Mesenchymal stem cell (in vitro differentiated cells and primary cell): ENCODE data around the gene PGAP1.

Source experiments
- DNase-seq: peaks from one replicate; pipeline ENCODE4 v3.0.0-alpha.2; 2013
- H2AFZ ChIP-seq: one replicate; pipeline ENCODE4 v1.6.1; 2013; ENCODE audit warnings: low read depth, mild to moderate bottlenecking, control low read depth, inconsistent platforms, low read length, moderate library complexity
- H2AK5ac ChIP-seq: 2 replicates; pipeline ENCODE4 v1.6.1; 2013; ENCODE audit warnings: low read length, moderate library complexity, mild to moderate bottlenecking, inconsistent platforms; ENCODE audit not compliant: severe bottlenecking
- H2BK120ac ChIP-seq: one replicate; pipeline ENCODE4 v1.6.1; 2013; ENCODE audit warnings: low read depth, mild to moderate bottlenecking, inconsistent platforms, low read length, moderate library complexity
- H2BK12ac ChIP-seq, 2 experiments: one replicate each; pipeline ENCODE4 v1.6.1; 2013; ENCODE audit warnings: inconsistent platforms in 2 of 2, low read length in 2 of 2, mild to moderate bottlenecking in 2 of 2, moderate library complexity in 2 of 2, control low read depth in 1 of 2
- H2BK15ac ChIP-seq: one replicate; pipeline ENCODE4 v1.6.1; 2013; ENCODE audit warnings: mild to moderate bottlenecking, low read depth, inconsistent platforms; ENCODE audit not compliant: poor library complexity, severe bottlenecking
- H2BK5ac ChIP-seq: 2 replicates; pipeline ENCODE4 v1.6.1; 2013; ENCODE audit warnings: low read depth, mild to moderate bottlenecking, low read length, control low read depth, inconsistent platforms; ENCODE audit not compliant: poor library complexity, severe bottlenecking
- H3K14ac ChIP-seq, 2 experiments: one replicate each; pipeline ENCODE4 v1.6.1; 2013; ENCODE audit warnings: inconsistent platforms in 2 of 2, low read length in 2 of 2, control low read depth in 1 of 2, mild to moderate bottlenecking in 1 of 2, moderate library complexity in 1 of 2
- H3K18ac ChIP-seq, 2 experiments: one replicate each; pipeline ENCODE4 v1.6.1; 2013; ENCODE audit warnings: inconsistent platforms in 2 of 2, low read length in 2 of 2, control low read depth in 1 of 2, low read depth in 1 of 2, mild to moderate bottlenecking in 1 of 2
- H3K23ac ChIP-seq, 2 experiments: one replicate each; pipeline ENCODE4 v1.6.1; 2013; ENCODE audit warnings: inconsistent platforms in 2 of 2, low read length in 2 of 2, mild to moderate bottlenecking in 2 of 2, moderate library complexity in 2 of 2, control low read depth in 1 of 2
- H3K27ac ChIP-seq: 2 replicates; pipeline ENCODE4 v1.5.1; 2013; ENCODE audit warnings: mild to moderate bottlenecking, moderate library complexity, low read length, control low read depth, inconsistent platforms; ENCODE audit not compliant: poor library complexity, severe bottlenecking
- H3K27me3 ChIP-seq, 2 experiments: 2 replicates each; pipeline versions ENCODE4 v1.6.1 to v1.7.0; 2013; ENCODE audit warnings: low read length in 2 of 2, mild to moderate bottlenecking in 2 of 2, moderate library complexity in 2 of 2, control low read depth in 1 of 2, inconsistent platforms in 1 of 2; ENCODE audit not compliant: control insufficient read depth in 1 of 2, insufficient read depth in 1 of 2
- H3K36me3 ChIP-seq, 2 experiments: 2 replicates each; pipeline versions ENCODE4 v1.6.1 to v1.7.0; 2013; ENCODE audit warnings: low read length in 2 of 2, control low read depth in 1 of 2, inconsistent platforms in 1 of 2, low read depth in 1 of 2, mild to moderate bottlenecking in 1 of 2; ENCODE audit not compliant: insufficient read depth in 2 of 2, control insufficient read depth in 1 of 2
- H3K4ac ChIP-seq, 2 experiments: one replicate each; pipeline ENCODE4 v1.6.1; 2013; ENCODE audit warnings: inconsistent platforms in 2 of 2, low read length in 2 of 2, mild to moderate bottlenecking in 2 of 2, moderate library complexity in 2 of 2, control low read depth in 1 of 2, low read depth in 1 of 2
- H3K4me1 ChIP-seq: 2 replicates; pipeline ENCODE4 v1.6.1; 2013; ENCODE audit warnings: low read depth, low read length, control low read depth; ENCODE audit not compliant: control insufficient read depth, insufficient read depth
- H3K4me2 ChIP-seq: 2 replicates; pipeline ENCODE4 v1.6.1; 2013; ENCODE audit warnings: low read length, mild to moderate bottlenecking, inconsistent platforms; ENCODE audit not compliant: poor library complexity, severe bottlenecking
- H3K4me3 ChIP-seq, 2 experiments: 2 replicates each; pipeline versions ENCODE4 v1.5.1 to v1.7.0; 2013; ENCODE audit warnings: low read length in 2 of 2, mild to moderate bottlenecking in 2 of 2, control low read depth in 1 of 2, low read depth in 1 of 2; ENCODE audit not compliant: insufficient read depth in 1 of 2
- H3K79me1 ChIP-seq: replicated peaks from 2 replicates; pipeline ENCODE4 v1.6.1; 2013; ENCODE audit warnings: mild to moderate bottlenecking, control low read depth, low read length, inconsistent platforms; ENCODE audit not compliant: poor library complexity, severe bottlenecking
- H3K9ac ChIP-seq: 2 replicates; pipeline ENCODE4 v1.7.0; 2013; ENCODE audit warnings: mild to moderate bottlenecking, low read length, moderate library complexity
- H3K9me3 ChIP-seq: 2 replicates; pipeline ENCODE4 v1.7.0; 2013; ENCODE audit warnings: mild to moderate bottlenecking, low read length; ENCODE audit not compliant: control insufficient read depth
- H4K8ac ChIP-seq: one replicate; pipeline ENCODE4 v1.6.1; 2013; ENCODE audit warnings: inconsistent platforms, mild to moderate bottlenecking, low read length, moderate library complexity
- H4K91ac ChIP-seq: one replicate; pipeline ENCODE4 v1.6.1; 2013; ENCODE audit warnings: mild to moderate bottlenecking, low read length, inconsistent platforms
- WGBS: methylation state at CpG from one replicate; pipeline ENCODE4 v1.1.7; 2013; ENCODE audit warnings: mixed read lengths; 5-methylcytosine and 5-hydroxymethylcytosine counted together

Gene PGAP1

DNA sequence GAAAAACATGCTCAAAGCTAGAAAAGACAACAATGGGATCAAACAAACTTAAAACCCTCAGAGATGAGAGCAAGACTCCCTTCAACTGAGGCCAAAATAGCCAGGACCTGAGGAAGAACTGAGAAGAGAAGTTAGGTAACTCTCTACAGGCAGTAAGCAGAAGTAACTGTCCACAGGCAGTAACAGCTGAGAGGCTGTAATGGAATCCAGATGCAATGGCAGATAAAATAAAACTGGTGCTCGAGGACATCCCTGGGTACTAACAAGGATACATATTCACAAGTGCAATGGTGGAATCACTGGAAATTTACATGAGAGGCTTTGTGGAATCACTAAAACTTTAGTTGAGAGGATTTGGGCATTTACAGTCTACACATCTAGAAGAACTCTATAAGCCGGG lies 86.9 kb downstream of the PGAP1 start:
- no peaks in the 10 kb centered on the region for H3K4me1 ChIP-seq
- WGBS, result 92% methylated on average over 2 of the region's 2 CpGs

DNA sequence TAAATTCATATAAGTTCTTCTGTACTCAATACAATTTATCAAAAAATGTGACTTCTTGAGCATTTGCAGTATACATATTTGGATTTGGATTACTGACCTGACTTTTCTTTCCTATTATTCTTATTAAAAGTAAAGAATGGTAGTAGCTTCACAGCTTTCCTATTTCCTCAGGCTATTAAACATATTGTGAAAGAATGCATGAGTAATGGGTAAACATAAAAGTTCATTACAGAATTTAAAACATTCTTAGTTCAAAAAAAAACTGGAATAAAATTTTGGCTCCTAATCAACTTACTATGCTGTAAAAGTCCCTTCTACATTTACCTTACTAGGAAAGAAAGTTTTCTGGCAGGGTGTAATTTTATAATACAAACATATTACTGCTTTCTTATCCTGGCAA lies 90.1 kb downstream of the PGAP1 start:
- DNase-seq, result peak; percentile 7
- H3K4me2 ChIP-seq, result no peak overlapping the region
- H3K18ac ChIP-seq, result no peak overlapping the region
- no peaks in the 10 kb centered on the region for H3K79me1 ChIP-seq
- no peak overlapping the region for H3K4me3 ChIP-seq
- no peak overlapping the region for H3K4ac ChIP-seq
- H3K14ac ChIP-seq, result no peak overlapping the region
- H4K91ac ChIP-seq, result no peak overlapping the region
- H2BK120ac ChIP-seq, result no peak overlapping the region
- H2BK15ac ChIP-seq, result no peak overlapping the region
- H2AFZ ChIP-seq, result no peak overlapping the region
- H3K4me1 ChIP-seq, result no peaks in the 10 kb centered on the region
- no peak overlapping the region for H3K27ac ChIP-seq
- H2AK5ac ChIP-seq, result no peak overlapping the region
- H3K27me3 ChIP-seq, result no peaks in the 10 kb centered on the region
- H3K36me3 ChIP-seq, result peaks cover 6 to 29% of the 10 kb centered on the region in 2 experiments
- H2BK5ac ChIP-seq, result no peak overlapping the region
- H4K8ac ChIP-seq, result no peak overlapping the region
- H2BK12ac ChIP-seq, result no peak overlapping the region
- H3K9me3 ChIP-seq, result no peaks in the 10 kb centered on the region
- no peak overlapping the region for H3K23ac ChIP-seq
- no peak overlapping the region for H3K9ac ChIP-seq

More for the DNA sequence above, 86.9 kb downstream of the PGAP1 start:
- Histone ChIP-seq H3K27me3 (no peaks in the 10 kb centered on the region), H2AFZ (no peak overlapping the region), H3K9ac (no peak overlapping the region), H3K14ac (no peak overlapping the region), H3K23ac (no peak overlapping the region), H2AK5ac (no peak overlapping the region), H3K18ac (no peak overlapping the region), H3K27ac (no peak overlapping the region), H3K4ac (no peak overlapping the region), H3K79me1 (no peaks in the 10 kb centered on the region), H3K4me2 (no peak overlapping the region), H2BK120ac (no peak overlapping the region), H2BK12ac (no peak overlapping the region), H2BK15ac (no peak overlapping the region), H4K8ac (no peak overlapping the region), H3K4me3 (no peak overlapping the region), H3K36me3 (peaks cover 6 to 44% of the 10 kb centered on the region in 2 experiments), H4K91ac (no peak overlapping the region), H3K9me3 (no peaks in the 10 kb centered on the region), H2BK5ac (no peak overlapping the region)
- DNase-seq, result no peak

DNA sequence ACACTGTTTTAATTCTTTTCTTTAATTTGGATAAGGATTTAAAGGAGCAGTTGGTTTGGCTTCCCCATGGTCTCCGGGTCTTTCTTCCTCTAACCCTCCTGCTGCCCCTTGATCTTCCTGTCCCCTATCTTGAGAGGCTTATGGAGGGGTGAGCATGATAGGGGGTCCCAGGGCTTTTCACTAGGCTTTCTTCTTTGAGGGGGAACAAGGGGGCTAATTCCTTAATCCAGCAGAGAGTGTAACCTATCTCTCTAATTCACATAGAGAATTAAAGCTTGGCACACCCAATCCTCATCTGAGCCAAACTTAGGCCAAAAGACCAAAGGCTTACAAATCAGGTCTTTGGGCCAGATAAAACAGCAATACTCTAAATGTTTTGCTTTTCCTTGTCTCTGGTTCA lies 95.8 kb downstream of the PGAP1 start:
- Histone ChIP-seq H3K4ac (no peak overlapping the region), H4K91ac (no peak overlapping the region), H3K27ac (no peak overlapping the region), H3K79me1 (no peaks in the 10 kb centered on the region), H3K27me3 (no peaks in the 10 kb centered on the region), H3K4me2 (no peak overlapping the region), H2BK15ac (no peak overlapping the region), H3K9ac (no peak overlapping the region), H4K8ac (no peak overlapping the region), H2AK5ac (no peak overlapping the region), H2BK5ac (no peak overlapping the region), H2AFZ (no peak overlapping the region), H3K9me3 (no peaks in the 10 kb centered on the region), H3K36me3 (no peaks in the 10 kb centered on the region), H2BK12ac (no peak overlapping the region), H2BK120ac (no peak overlapping the region), H3K18ac (no peak overlapping the region), H3K4me1 (no peaks in the 10 kb centered on the region), H3K4me3 (no peak overlapping the region), H3K23ac (no peak overlapping the region), H3K14ac (no peak overlapping the region)
- no peak for DNase-seq
- WGBS, result no CpG with 5 or more reads among the region's 1 CpG

DNA sequence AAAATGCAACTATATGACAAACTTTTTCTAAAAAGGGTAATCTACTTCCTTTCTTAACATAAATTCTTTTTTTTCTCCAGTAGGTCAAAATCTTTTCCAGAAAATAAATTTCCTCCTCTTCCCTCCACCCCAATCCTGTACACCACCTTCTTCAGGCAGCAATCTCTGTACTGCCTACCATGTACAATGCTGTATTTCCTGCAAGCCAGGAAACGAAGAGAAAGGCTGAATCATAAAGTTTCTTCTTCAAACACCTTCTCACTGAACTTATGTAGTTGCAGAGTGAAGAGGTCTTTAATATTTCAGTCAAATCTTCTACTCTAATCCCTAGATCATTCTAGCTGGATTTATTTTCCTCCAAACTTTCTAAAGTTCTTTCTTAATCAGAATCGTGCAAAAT lies 99.2 kb downstream of the PGAP1 start:
- no peak overlapping the region for H4K8ac ChIP-seq
- no peaks in the 10 kb centered on the region for H3K27me3 ChIP-seq
- no peak overlapping the region for H2BK120ac ChIP-seq
- WGBS, result no CpG with 5 or more reads among the region's 2 CpGs
- H3K9me3 ChIP-seq, result no peaks in the 10 kb centered on the region
- no peak overlapping the region for H3K14ac ChIP-seq
- peaks cover 2% of the 10 kb centered on the region for H3K4me1 ChIP-seq
- H3K9ac ChIP-seq, result no peak overlapping the region
- H2AK5ac ChIP-seq, result no peak overlapping the region
- H3K36me3 ChIP-seq, result no peaks in the 10 kb centered on the region
- H4K91ac ChIP-seq, result no peak overlapping the region
- H3K4me2 ChIP-seq, result no peak overlapping the region
- H2BK15ac ChIP-seq, result no peak overlapping the region
- no peak overlapping the region for H3K27ac ChIP-seq
- H3K18ac ChIP-seq, result no peak overlapping the region
- H2AFZ ChIP-seq, result no peak overlapping the region
- no peak overlapping the region for H2BK12ac ChIP-seq
- H3K4me3 ChIP-seq, result no peak overlapping the region
- H3K23ac ChIP-seq, result no peak overlapping the region
- DNase-seq, result no peak
- no peaks in the 10 kb centered on the region for H3K79me1 ChIP-seq
- no peak overlapping the region for H3K4ac ChIP-seq
- H2BK5ac ChIP-seq, result no peak overlapping the region
